Stimulated activated CD4-positive, alpha-beta T cell treated with anti-CD3 and anti-CD28 coated beads, Interleukin-12 subunit alpha, Interleukin-12 subunit beta, amount 100 ng/mL, for 4 hours (primary cell): ENCODE measurements around the gene MIB2.
"Not testable (repeated sequence)": the region's sequence is repeated elsewhere in the genome, so short reads cannot be mapped to it uniquely, and the experiment has no call there.

Source experiments
- DNase-seq: peaks from one replicate; pipeline ENCODE4 v3.0.0-alpha.2; 2020

Gene MIB2

GRCh38 chr1:1628754-1629429 is 13.6 kb downstream of the MIB2 start:
- DNase-seq = peak; percentile 32

GRCh38 chr1:1629430-1630190 is 14.3 kb downstream of the MIB2 start:
- DNase-seq = peak; percentile 61

- DNase-seq = peak; percentile 86
Measured at GRCh38 chr1:1630191-1630964, 15.1 kb downstream of the MIB2 start.

- no peak for DNase-seq
Measured at GRCh38 chr1:1630965-1631781, 15.9 kb downstream of the MIB2 start.

GRCh38 chr1:1631782-1632420 is 16.6 kb downstream of the MIB2 start, which contains the start of gene MMP23B:
TSS of gene MMP23B (plus strand) at chr1:1632173. CDS start at chr1:1632219, 46 bp downstream.
- DNase-seq = no peak

GRCh38 chr1:1633409-1633808 is 18.1 kb downstream of the MIB2 start:
- not testable (repeated sequence) for DNase-seq

- not testable (repeated sequence) for DNase-seq
Measured at GRCh38 chr1:1634613-1635012, 19.3 kb downstream of the MIB2 start.

- DNase-seq = not testable (repeated sequence)
Measured at GRCh38 chr1:1636621-1637478, 21.6 kb downstream of the MIB2 start.

- not testable (repeated sequence) for DNase-seq
Measured at GRCh38 chr1:1637479-1637875, 22.2 kb downstream of the MIB2 start.

- not testable (repeated sequence) for DNase-seq
Measured at GRCh38 chr1:1638528-1638927, 23.2 kb downstream of the MIB2 start.

- DNase-seq = not testable (repeated sequence)
Measured at GRCh38 chr1:1639368-1639767, 24.1 kb downstream of the MIB2 start.

- DNase-seq = not testable (repeated sequence)
Measured at GRCh38 chr1:1640081-1640480, 24.8 kb downstream of the MIB2 start.

- DNase-seq = not testable (repeated sequence)
Measured at GRCh38 chr1:1640711-1641461, 25.6 kb downstream of the MIB2 start.

- DNase-seq = not testable (repeated sequence)
Measured at GRCh38 chr1:1646326-1646725, 31.0 kb downstream of the MIB2 start.

- DNase-seq = not testable (repeated sequence)
Measured at GRCh38 chr1:1647567-1648241, 32.4 kb downstream of the MIB2 start.

GRCh38 chr1:1648265-1648664 is 33.0 kb downstream of the MIB2 start:
- DNase-seq = not testable (repeated sequence)

- DNase-seq = peak; percentile 98
Measured at GRCh38 chr1:1658583-1659549, 43.6 kb downstream of the MIB2 start, which contains the start of gene CDK11B. TSS of gene CDK11B (minus strand) at chr1:1659004. CDS start at chr1:1657485, 1,519 bp downstream.

GRCh38 chr1:1662392-1662791 is 47.1 kb downstream of the MIB2 start:
- DNase-seq = not testable (repeated sequence)
